Kidney tubule cell (primary cell): Measurements from ENCODE around the gene PLXNA3.
"Not testable (repeated sequence)": the region's sequence is repeated elsewhere in the genome, so short reads cannot be mapped to it uniquely, and the experiment has no call there.

Experiments used
- DNase-seq: peaks from one replicate; pipeline ENCODE4 v3.0.0-alpha.2; 2018; ENCODE audit warnings: low spot score

PLXNA3 gene

DNA sequence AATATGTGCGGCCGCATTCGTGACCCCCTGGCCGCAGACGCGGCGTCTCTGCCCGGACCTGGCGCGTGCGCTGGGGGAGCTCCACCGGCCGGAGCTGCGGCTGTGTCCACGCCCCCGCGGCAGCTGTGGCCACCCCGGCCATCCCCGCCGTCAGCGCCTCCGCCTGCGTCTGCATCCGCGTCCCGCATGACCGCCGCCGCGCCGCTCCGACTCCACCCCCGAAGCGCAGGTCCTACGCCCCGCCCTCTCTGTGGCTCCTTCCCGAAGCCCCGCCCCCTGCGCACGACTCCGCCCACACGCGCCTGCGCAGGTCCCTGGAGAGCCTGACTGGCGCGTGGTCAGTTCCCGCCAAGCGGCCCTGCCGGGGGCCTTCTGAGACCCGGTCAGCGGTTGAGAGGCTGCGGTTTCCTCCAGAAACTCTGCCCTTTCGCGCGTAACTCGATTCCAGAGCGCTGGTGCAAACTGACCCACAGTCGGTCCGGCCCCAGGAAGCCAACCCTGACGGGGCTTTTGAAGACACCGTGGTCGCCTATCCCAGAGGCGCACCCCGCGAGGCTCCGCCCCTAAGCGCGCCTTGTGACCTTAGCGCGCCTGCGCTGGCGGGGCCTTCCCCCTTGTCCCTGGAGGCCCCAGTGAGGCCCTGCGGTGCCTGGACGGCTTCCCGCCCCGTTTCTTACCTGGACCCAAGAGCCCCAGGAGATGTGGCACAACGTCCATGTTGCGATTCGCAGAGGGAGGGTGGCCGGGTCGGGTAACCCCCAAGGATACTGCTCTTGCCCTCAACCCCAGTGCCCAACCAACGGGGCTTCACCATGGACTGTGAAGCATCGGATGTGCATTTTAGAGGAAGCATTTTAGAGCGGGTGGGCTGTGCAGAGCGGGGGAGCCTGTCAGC lies 20.9 kb downstream of the PLXNA3 start, which contains the start of gene LAGE3:
TSS of gene LAGE3 (minus strand) at position 554 of the 895 bp plus-strand sequence. CDS start at position 188, 366 bp downstream.
- DNase-seq = peak; percentile 88

DNA sequence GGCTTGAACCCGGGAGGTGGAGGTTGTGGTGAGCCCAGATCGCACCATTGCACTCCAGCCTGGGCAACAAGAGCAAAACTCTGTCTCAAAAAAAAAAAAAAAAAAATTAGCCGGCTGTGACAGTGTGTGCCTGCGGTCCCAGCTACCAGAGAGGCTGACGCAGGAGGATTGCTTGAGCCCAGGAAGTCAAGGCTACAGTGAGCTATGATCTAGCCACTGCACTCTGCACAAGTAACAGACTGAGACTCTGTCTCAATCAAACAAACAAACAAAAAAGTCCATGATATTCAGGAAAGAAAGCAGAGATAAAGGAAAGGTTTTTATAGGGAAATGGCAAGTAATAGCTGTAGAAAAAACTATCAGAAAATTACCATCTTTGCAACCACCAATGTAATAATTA lies 23.1 kb downstream of the PLXNA3 start:
- no peak for DNase-seq

- no peak for DNase-seq
Measured at GRCh38 chrX:154481911-154482601, 24.0 kb downstream of the PLXNA3 start.

DNA sequence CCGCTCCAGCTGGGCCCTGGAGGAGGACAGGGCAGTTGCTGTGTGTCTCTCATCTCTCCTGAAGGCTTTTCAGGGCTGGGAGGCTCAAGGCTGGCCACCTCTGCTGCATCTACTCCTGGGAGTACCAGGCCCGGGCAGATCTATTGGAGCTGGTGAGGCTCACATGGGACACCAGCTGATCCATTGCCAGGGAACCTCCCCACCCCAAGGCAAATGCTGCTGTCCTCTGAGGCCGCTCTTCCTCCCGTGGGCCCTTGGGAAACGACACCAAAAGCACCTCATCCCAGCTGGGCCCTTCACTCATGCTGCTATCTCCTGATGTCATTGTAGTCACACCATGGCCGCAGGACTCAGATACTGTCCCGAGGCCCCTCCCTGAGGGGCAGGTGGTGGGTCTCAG lies 24.7 kb downstream of the PLXNA3 start:
- DNase-seq = no peak

GRCh38 chrX:154483325-154483724 lies 25.2 kb downstream of the PLXNA3 start:
- no peak for DNase-seq

DNA sequence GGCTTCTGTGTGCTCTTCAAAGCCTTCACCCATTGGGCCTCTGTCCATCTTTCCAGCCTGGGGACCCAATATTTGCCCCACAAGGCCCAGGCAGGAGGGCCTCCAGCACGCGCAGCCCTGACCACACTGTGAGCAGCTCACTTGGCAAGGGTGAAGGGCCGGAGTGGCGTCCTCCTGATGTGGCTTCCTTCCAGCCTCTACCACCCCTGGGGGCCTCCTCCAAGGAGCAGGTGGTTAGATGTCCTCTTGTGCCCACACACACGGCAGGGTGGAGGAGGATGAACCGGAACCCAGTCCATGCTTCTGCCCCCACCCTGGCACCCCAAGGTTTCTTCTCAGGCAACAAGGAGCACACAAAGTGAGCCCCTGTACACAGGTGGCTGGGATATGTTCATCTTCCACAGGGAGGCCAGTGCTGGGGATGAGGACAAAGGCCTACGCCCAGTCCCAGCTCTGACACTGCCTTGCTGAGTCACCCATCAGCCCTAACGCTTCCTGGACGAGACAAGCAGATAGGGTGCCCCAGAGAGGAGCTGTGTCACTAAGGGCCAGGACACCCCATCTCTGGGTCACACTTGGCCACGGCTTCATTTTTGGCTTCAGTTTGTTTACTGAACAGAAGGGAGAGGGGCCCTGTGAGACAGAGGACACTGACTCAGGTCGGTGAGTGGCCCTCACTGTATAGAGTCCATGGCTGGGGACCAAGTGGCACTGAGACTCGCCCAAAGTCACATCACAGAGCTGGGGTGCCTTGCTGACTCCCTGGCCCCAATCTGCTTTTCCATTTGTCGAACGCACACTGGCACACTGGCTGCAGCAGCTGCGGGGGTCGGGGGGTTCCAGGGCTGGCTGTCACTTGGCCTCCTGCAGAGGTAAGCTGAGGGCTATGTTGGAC lies 26.4 kb downstream of the PLXNA3 start:
- DNase-seq = peak; percentile 31

DNA sequence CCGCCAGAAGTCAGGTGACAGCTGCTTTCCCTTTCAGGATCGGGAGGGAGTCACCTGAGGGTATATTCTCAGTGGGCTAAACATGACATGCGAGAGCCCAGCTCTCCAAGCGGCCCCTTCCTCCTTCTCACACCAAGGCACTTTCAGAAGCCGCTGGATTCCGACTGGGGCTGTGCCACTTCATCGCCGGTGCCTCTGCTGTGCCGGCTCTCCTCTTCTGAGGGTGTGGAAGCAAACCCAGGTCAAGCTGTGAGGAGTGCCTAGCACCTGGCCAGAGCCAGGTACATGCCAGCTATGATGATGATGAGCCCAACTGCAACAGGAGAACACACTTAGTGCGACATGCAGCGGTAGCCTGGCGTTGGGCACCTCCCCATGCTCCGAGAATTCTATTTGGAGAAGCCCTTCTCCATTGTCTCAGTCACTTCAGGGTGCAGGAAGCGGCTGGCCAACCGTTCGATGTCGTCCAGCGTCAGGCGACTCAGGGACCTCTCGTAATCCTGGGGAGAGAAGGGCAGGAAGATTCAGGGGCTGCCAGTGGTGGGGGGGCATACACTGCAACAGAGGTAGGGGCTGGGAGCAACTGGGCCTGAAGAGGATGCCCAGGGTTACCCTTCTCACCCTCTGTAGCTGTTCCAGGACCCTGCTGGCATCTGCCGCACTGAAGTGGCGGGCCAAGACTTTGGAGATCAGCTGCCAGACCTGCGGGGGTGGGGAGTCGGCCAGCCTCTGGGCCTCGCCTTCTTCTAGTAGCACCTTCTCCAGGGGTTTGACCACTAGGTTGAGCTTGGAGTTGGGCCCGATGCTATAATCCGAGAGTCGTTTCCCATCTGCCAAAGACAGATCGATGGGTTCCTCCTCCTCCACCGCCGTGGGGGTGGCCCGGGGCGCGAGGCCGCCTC lies 27.3 kb downstream of the PLXNA3 start:
- DNase-seq = no peak

GRCh38 chrX:154486052-154486395 lies 27.9 kb downstream of the PLXNA3 start:
- DNase-seq = peak; percentile 12

DNA sequence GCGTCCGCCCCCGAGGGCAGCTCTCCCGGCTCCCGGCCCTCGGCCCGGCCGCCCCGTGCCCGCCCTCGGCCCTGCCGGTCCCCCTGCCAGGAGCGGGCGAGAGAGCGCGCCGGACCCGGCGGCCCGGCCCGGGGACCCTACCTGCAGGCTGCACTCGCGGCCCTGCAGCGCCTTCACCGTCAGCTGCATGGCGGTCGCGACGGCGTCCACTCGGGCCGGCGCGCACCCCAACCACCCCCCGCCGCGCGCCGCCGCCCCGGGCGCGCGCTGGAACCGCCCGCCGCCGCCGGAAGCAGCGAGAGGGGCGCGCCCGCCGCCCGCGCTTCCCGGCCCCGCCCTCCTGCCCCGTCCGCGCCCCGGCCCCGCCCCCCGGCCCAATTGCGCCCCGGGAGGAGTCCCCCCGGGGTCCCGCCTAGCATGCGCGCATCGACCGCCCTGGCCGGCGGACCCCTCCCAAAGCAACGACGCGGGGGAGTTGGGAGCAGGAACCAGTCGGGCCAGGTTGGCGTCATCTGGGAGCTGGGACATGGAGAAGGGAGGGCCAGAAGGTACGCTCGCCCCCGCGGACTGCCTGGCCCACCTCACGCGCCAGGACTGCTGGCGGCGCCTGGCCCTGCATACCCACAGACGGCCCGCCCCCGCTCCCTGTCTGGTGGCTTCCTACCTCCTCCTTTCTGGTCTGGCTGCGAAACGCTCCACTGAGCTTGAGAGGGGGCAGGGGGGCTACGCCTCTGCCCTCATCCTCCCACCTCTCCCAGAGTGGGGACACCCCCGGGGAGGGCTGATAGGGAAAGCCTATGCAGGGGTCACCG lies 28.5 kb downstream of the PLXNA3 start, which contains the start of gene UBL4A:
TSS of gene UBL4A (minus strand) at position 220 of the 812 bp plus-strand sequence. CDS start at position 189, 31 bp downstream.
- peak; percentile 68 for DNase-seq

- no peak for DNase-seq
Measured at GRCh38 chrX:154487518-154488290, 29.6 kb downstream of the PLXNA3 start.

- DNase-seq = no peak
Measured at GRCh38 chrX:154488336-154489075, 30.4 kb downstream of the PLXNA3 start.

GRCh38 chrX:154489182-154489581 lies 31.1 kb downstream of the PLXNA3 start:
- DNase-seq = no peak

- DNase-seq = peak; percentile 53
Measured at GRCh38 chrX:154490021-154490413, 31.9 kb downstream of the PLXNA3 start.

DNA sequence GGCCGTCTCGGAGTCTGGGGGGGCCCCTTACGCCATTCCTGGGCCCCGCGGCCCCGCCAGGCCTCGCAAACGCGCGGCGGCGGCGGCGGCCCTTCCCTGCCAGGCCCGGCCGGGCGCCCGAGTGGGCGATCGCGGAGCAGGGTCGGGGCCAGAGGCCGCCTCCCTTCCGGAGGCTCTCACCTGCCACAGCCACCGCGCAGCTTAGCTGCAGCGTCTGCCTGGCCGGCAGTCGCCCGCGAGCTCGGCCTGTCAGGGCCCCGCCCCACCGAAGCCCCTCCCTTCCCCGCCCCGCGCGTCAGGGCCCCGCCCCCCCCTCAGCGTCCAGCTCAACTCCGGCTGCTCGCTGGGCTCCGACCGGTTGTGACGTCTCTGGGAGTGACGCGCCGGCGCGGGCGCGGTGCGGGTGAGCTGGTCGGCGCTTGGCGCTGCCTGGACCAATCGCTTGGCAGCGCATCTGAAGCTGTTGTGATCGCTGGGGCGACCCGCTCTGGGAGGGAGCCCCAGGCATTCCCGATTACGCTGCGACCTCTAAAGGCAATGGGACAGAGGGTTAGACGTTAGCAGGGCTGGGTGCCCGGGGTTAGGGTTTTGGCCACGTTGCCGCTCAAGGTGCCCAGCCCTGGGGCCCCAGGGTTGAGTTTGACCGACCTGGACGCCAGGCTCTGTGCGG lies 32.5 kb downstream of the PLXNA3 start, which contains the start of gene SLC10A3:
TSS of gene SLC10A3 (minus strand) at position 216 of the 670 bp plus-strand sequence. CDS start 1,689 bp downstream, outside the sequence.
- DNase-seq = peak; percentile 94

- DNase-seq = no peak
Measured at GRCh38 chrX:154494715-154495114, 36.6 kb downstream of the PLXNA3 start.

DNA sequence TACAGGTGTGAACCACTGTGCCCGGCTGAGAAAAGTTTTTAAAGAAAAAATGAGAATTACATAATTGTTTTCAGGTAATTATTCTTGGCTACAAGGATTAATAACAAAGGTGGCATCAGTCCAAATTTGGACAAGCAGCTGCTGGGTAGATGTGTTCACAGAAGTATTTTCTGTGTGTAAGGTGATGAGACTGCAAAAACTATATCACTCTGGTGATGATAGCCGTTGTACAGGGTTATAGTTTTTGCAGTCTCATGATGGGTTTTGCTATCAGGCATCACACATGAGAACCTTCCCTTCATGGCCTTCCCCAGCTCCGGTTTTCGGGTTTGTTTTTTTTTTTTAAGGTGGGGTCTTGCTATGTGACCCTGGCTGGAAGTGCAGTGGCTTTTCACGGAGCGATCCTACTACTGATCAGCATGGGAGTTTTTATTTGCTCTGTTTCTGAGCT lies 37.4 kb downstream of the PLXNA3 start:
- no peak for DNase-seq

DNA sequence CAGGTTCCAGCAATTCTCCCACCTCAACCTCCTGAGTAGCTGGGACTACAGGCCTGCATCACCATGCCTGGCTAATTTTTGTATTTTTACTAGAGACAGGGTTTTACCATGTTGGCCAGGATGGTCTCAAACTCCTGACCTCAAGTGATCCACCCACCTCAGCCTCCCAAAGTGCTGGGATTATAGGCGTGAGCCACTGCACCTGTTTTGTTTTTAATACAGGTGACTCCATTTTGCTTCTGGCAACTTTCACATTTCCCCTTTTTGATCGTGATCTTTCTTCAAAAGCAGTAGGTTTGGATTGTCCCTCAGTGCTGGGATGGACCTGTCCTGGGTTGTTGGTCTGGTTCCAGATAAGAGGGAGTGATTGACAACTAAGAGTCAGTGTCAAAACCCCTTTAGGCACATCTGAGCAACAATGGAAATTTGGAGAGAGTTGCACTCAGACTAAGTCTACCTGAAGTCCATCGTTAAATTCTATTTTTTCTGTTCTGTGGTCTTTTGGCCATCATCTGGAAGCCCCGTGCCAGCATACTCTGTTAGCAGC lies 38.6 kb downstream of the PLXNA3 start:
- not testable (repeated sequence) for DNase-seq
